ENCODE results near the gene TGFBR3. TPM values are rescaled to one million over a fixed set of nuclear protein-coding genes. Genes with fewer than 3 reads are reported as not detected.
A peak's percentile ranks its signal among the peaks of the same experiment; 100 is the strongest.

The TGFBR3 gene
- total and polyA plus RNA-seq, 2 of the 13 experiments (the other 11 are each of a cell fraction or from before 2014, with no cell fraction given), result 76.5 to 195 TPM

- Histone ChIP-seq H3K9me3 (ENCODE audit: low read length) (no peaks in the 10 kb centered on the region), H3K79me2 (ENCODE audit: insufficient read depth, low read length) (peaks cover 79% of the 10 kb centered on the region), H3K36me3 (replicated peaks in 1 of 2; ENCODE audit: control insufficient read depth in 1 of 2, insufficient read depth in 2 of 2, low read length in 2 of 2) (peaks cover 0 to 3% of the 10 kb centered on the region in 2 experiments; a peak in 2 of 5 replicates), H3K4me3 (replicated peaks in 1 of 3; ENCODE audit: insufficient read depth in 1 of 3, low read depth in 2 of 3, low read length in 3 of 3) (peak overlapping the region; percentile 13 to 58 (median 31); a peak in 4 of 6 replicates), H3K4me2 (ENCODE audit: low read depth, low read length) (peak overlapping the region; percentile 92), H3K9ac (ENCODE audit: insufficient read depth, low read depth, low read length) (peak overlapping the region; percentile 84), H3K4me1 (ENCODE audit: insufficient read depth, low read length) (peaks cover 99% of the 10 kb centered on the region), H3K27ac (ENCODE audit: extremely low read length, insufficient read depth, low read length) (peak overlapping the region; percentile 97), H2AFZ (ENCODE audit: low read length) (no peak overlapping the region), H4K20me1 (ENCODE audit: insufficient read depth, low read length) (no peaks in the 10 kb centered on the region), H3K27me3 (ENCODE audit: control insufficient read depth in 1 of 2, insufficient read depth in 2 of 2, low read length in 2 of 2) (no peaks in the 10 kb centered on the region)
- in situ Hi-C loops (cut with HindIII; ENCODE audit: extremely low pct_ligation_motif_present, low pct_unique_long_range_greater_than_20kb), result no loop called here
- ATAC-seq, result peak; percentile 87
- peak; percentile 94 for FAIRE-seq
- CTCF ChIA-PET (ENCODE audit: low intra/inter-chr PET ratio, low total read pairs), result no interaction called here
- WGBS (ENCODE audit: low lambda C conversion rate), result 1% methylated on average over 12 of the region's 12 CpGs
- POLR2A ChIA-PET, result interaction anchor here (0.8 to 4.3 kb wide), 10 partner anchors 8 to 57 kb away, joined by 3 to 26 read pairs (median 7); partner anchors contain the start of gene TGFBR3
- peak; percentile 99 for DNase-seq (ENCODE audit: low spot score)
- intact Hi-C loops (cut with micrococcal nuclease; ENCODE audit: unreplicated experiment), result loop anchor here (2.0 to 5.0 kb wide), 2 partner anchors 57 to 325 kb away; partner anchors contain the start of gene CDC7
- no TSS peak for BruUV-seq (replicated peaks)
- TF ChIP-seq FOXJ3 (CRISPR knock-in tag; IDR thresholded peaks at IDR 0.05; ENCODE audit: borderline replicate concordance) (peak; percentile 67; the same call in 1 of the 2 replicates), ZNF430 (CRISPR knock-in tag; IDR thresholded peaks at IDR 0.05) (peak; percentile 15; the same call in 1 of the 2 replicates), NFYC (CRISPR knock-in tag; IDR thresholded peaks at IDR 0.05) (no peak; the same call in 1 of the 2 replicates), NFAT5 (CRISPR knock-in tag; IDR thresholded peaks at IDR 0.05) (no peak), ZNF567 (CRISPR knock-in tag; IDR thresholded peaks at IDR 0.05; ENCODE audit: borderline replicate concordance) (no peak; the same call in 1 of the 2 replicates), POLR2AphosphoS5 (IDR thresholded peaks at IDR 0.05; ENCODE audit: low read depth, low read length) (peak; percentile 53), SNAPC5 (CRISPR knock-in tag; IDR thresholded peaks at IDR 0.05; ENCODE audit: borderline replicate concordance) (no peak), KDM5A (IDR thresholded peaks at IDR 0.05; ENCODE audit: borderline replicate concordance, low read length) (no peak), RAD21 (CRISPR knock-in tag; IDR thresholded peaks at IDR 0.05) (no peak), NR0B2 (CRISPR knock-in tag; IDR thresholded peaks at IDR 0.05) (no peak), PHF20 (CRISPR knock-in tag; IDR thresholded peaks at IDR 0.05) (no peak), ZNF446 (CRISPR knock-in tag; IDR thresholded peaks at IDR 0.05) (no peak), ATM (IDR thresholded peaks at IDR 0.05; ENCODE audit: borderline replicate concordance) (no peak), TSC22D2 (CRISPR knock-in tag; IDR thresholded peaks at IDR 0.05; ENCODE audit: borderline replicate concordance) (no peak), POLR2A (IDR thresholded peaks at IDR 0.05; ENCODE audit: insufficient read depth in 1 of 2, low read depth in 2 of 2, low read length in 2 of 2) (peak; percentile 54 to 57; a peak in 3 of 4 replicates), ZBTB38 (CRISPR knock-in tag; IDR thresholded peaks at IDR 0.05) (no peak)
These were observed 58.3 kb downstream of the TGFBR3 start for GRCh38 chr1:91827459-91828321.
